HG03108 (cell line): ENCODE measurements around the gene DNAAF5.

Experiments used
- ATAC-seq: cut with Tn5 transposase; IDR thresholded peaks from one replicate; pipeline ENCODE4 v1.9.1; 2021; ENCODE audit warnings: moderate library complexity; ENCODE audit not compliant: unreplicated experiment

DNAAF5 gene

GRCh38 chr7:763762-764161, 37.3 kb downstream of the DNAAF5 start:
- no peak for ATAC-seq

- no peak for ATAC-seq
Observed at GRCh38 chr7:765383-765782, 38.9 kb downstream of the DNAAF5 start.

- ATAC-seq: no peak
Observed at GRCh38 chr7:767580-767940, 41.1 kb downstream of the DNAAF5 start.

- ATAC-seq: no peak
Observed at GRCh38 chr7:767941-768731, 41.6 kb downstream of the DNAAF5 start.

GRCh38 chr7:768881-769504, 42.5 kb downstream of the DNAAF5 start:
- ATAC-seq: no peak

GRCh38 chr7:770336-770735, 43.8 kb downstream of the DNAAF5 start:
- ATAC-seq: no peak

- no peak for ATAC-seq
Observed at GRCh38 chr7:770741-771166, 44.3 kb downstream of the DNAAF5 start.

GRCh38 chr7:771234-772004, 44.9 kb downstream of the DNAAF5 start:
- no peak for ATAC-seq

- ATAC-seq: no peak
Observed at GRCh38 chr7:772005-772294, 45.5 kb downstream of the DNAAF5 start.

GRCh38 chr7:772392-772791, 45.9 kb downstream of the DNAAF5 start:
- ATAC-seq: no peak

- no peak for ATAC-seq
Observed at GRCh38 chr7:772861-773621, 46.5 kb downstream of the DNAAF5 start.

GRCh38 chr7:773622-773915, 47.1 kb downstream of the DNAAF5 start:
- no peak for ATAC-seq

GRCh38 chr7:774161-775109, 47.9 kb downstream of the DNAAF5 start:
- ATAC-seq: no peak

- ATAC-seq: no peak
Observed at GRCh38 chr7:776381-776780, 49.9 kb downstream of the DNAAF5 start.

- ATAC-seq: no peak
Observed at GRCh38 chr7:776992-777727, 50.7 kb downstream of the DNAAF5 start.

GRCh38 chr7:777728-778078, 51.2 kb downstream of the DNAAF5 start:
- ATAC-seq: no peak

- ATAC-seq: no peak
Observed at GRCh38 chr7:778271-778967, 51.9 kb downstream of the DNAAF5 start.

GRCh38 chr7:778968-779451, 52.5 kb downstream of the DNAAF5 start:
- ATAC-seq: no peak

- ATAC-seq: no peak
Observed at GRCh38 chr7:779480-779879, 53.0 kb downstream of the DNAAF5 start.
